ENCODE data around the gene HES6.

HES6 gene

GRCh38 chr2:238239863-238240756 is at the start of gene HES6:
Gene HES6 (minus strand): TSS chr2:238240038. CDS start chr2:238239905, 133 bp downstream.
- H3K4me3 ChIP-seq (replicated peaks; ENCODE audit: low read depth, low read length): peak within 1 kb of the TSS; percentile 48
- no peak for TF ChIP-seq CTCF (IDR thresholded peaks at IDR 0.05; ENCODE audit: low read depth, low read length, missing control alignments)
- peak; percentile 44 for DNase-seq (ENCODE audit: extremely low read depth, low read depth)

GRCh38 chr2:238289574-238289973 is 49.7 kb upstream of the HES6 start:
- no peak for TF ChIP-seq CTCF (IDR thresholded peaks at IDR 0.05; ENCODE audit: low read depth, low read length, missing control alignments)
- DNase-seq (ENCODE audit: extremely low read depth, low read depth): no peak
- peak overlapping the region; percentile 95 for H3K4me3 ChIP-seq (replicated peaks; ENCODE audit: low read depth, low read length)

- DNase-seq (ENCODE audit: extremely low read depth, low read depth): peak; percentile 98
Measured at GRCh38 chr2:238288650-238289573, 49.1 kb upstream of the HES6 start.

GRCh38 chr2:238287737-238288649 is 48.2 kb upstream of the HES6 start, which contains the start of gene PER2:
Gene PER2 (minus strand): TSS chr2:238288610. CDS start chr2:238277936, 10,674 bp downstream.
- H3K4me3 ChIP-seq (replicated peaks; ENCODE audit: low read depth, low read length): peak within 1 kb of the TSS; percentile 95
- DNase-seq (ENCODE audit: extremely low read depth, low read depth): peak; percentile 60
- peak; percentile 36 for TF ChIP-seq CTCF (IDR thresholded peaks at IDR 0.05; ENCODE audit: low read depth, low read length, missing control alignments)

More at GRCh38 chr2:238288650-238289573, 49.1 kb upstream of the HES6 start:
- no peak for TF ChIP-seq CTCF (IDR thresholded peaks at IDR 0.05; ENCODE audit: low read depth, low read length, missing control alignments)
- peak overlapping the region; percentile 95 for H3K4me3 ChIP-seq (replicated peaks; ENCODE audit: low read depth, low read length)

GRCh38 chr2:238286987-238287736 is 47.3 kb upstream of the HES6 start:
- no peak for DNase-seq (ENCODE audit: extremely low read depth, low read depth)
- no peak for TF ChIP-seq CTCF (IDR thresholded peaks at IDR 0.05; ENCODE audit: low read depth, low read length, missing control alignments)
- H3K4me3 ChIP-seq (replicated peaks; ENCODE audit: low read depth, low read length): peak overlapping the region; percentile 95
